GM12878 (cell line): ENCODE data around the gene GLIPR1L1.

Source experiments
- CEBPB ChIP-seq, 2 experiments: fragments of 150-350 bp in 1 of 2; IDR thresholded peaks; 2 replicates each; pipeline ENCODE4 v1.6.1; 2012 to 2014; ENCODE audit warnings: low read depth in 2 of 2, low read length in 2 of 2, borderline replicate concordance in 1 of 2, inconsistent platforms in 1 of 2
- ETV6 ChIP-seq, 2 experiments: fragments of 450-650 bp in 1 of 2; IDR thresholded peaks in 1 of 2; conservative IDR thresholded peaks in 1 of 2; 2 replicates each; pipeline ENCODE4 v1.6.1; 2014; ENCODE audit warnings: antibody characterized with exemption in 1 of 2, borderline replicate concordance in 1 of 2, low read depth in 1 of 2, mild to moderate bottlenecking in 1 of 2, moderate library complexity in 1 of 2
- EZH2 ChIP-seq: IDR thresholded peaks from 2 replicates; pipeline ENCODE4 v1.6.1; 2012; ENCODE audit warnings: low read depth, mild to moderate bottlenecking, control low read depth, inconsistent platforms, low read length, borderline replicate concordance; ENCODE audit not compliant: control insufficient read depth
- KDM1A ChIP-seq: fragments of 200-600 bp; sonication (generic); IDR thresholded peaks from 2 replicates; pipeline ENCODE4 v1.6.1; 2016; ENCODE audit warnings: borderline replicate concordance
- POLR2A ChIP-seq: IDR thresholded peaks from 2 replicates; pipeline ENCODE4 v1.6.1; 2011; ENCODE audit warnings: low read depth, mild to moderate bottlenecking, low read length
- POLR2AphosphoS5 ChIP-seq: IDR thresholded peaks from 2 replicates; pipeline ENCODE4 v1.6.1; 2011; ENCODE audit warnings: mild to moderate bottlenecking, low read length, inconsistent platforms
- ZNF274 ChIP-seq: IDR thresholded peaks from one replicate; pipeline ENCODE4 v1.8.0; 2011; ENCODE audit not compliant: insufficient read length, insufficient read depth
- TF ChIP-seq, protein P1 (sequence below), 3 experiments: IDR thresholded peaks in 2 of 3; conservative IDR thresholded peaks in 1 of 3; 2 replicates each; pipeline ENCODE4 v1.5.1; 2011; ENCODE audit warnings: low read depth in 3 of 3, low read length in 3 of 3, mild to moderate bottlenecking in 3 of 3, control low read depth in 2 of 3, moderate library complexity in 2 of 3, inconsistent platforms in 1 of 3, mixed read lengths in 1 of 3; ENCODE audit not compliant: control insufficient read depth in 2 of 3, insufficient read depth in 1 of 3; ENCODE audit errors: extremely low read depth in 1 of 3

DNA sequence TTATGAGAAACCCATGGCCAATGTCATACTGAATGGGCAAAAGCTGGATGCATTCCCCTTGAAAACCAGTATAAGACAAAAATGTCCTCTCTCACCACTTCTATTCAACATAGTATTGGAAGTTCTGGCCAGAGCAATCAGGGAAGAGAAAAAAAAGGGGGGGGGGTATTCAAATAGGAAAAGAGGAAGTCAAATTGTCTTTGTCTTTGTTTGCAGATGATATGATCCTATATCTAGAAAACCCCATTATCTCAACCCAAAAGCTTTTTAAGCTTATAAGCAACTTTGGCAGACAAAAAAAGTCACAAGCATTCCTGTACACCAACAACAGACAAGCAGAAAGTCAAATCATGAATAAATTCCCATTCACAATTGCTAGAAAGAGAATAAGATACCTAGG, 19.5 kb downstream of the GLIPR1L1 start:
- TF ChIP-seq, protein P1, sequence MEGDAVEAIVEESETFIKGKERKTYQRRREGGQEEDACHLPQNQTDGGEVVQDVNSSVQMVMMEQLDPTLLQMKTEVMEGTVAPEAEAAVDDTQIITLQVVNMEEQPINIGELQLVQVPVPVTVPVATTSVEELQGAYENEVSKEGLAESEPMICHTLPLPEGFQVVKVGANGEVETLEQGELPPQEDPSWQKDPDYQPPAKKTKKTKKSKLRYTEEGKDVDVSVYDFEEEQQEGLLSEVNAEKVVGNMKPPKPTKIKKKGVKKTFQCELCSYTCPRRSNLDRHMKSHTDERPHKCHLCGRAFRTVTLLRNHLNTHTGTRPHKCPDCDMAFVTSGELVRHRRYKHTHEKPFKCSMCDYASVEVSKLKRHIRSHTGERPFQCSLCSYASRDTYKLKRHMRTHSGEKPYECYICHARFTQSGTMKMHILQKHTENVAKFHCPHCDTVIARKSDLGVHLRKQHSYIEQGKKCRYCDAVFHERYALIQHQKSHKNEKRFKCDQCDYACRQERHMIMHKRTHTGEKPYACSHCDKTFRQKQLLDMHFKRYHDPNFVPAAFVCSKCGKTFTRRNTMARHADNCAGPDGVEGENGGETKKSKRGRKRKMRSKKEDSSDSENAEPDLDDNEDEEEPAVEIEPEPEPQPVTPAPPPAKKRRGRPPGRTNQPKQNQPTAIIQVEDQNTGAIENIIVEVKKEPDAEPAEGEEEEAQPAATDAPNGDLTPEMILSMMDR (IDR thresholded peaks at IDR 0.05 in 2 of 3, conservative IDR thresholded peaks at IDR 0.05 in 1 of 3; ENCODE audit: control insufficient read depth in 2 of 3, extremely low read depth in 1 of 3, insufficient read depth in 1 of 3, low read depth in 3 of 3, low read length in 3 of 3): no peak
- TF ChIP-seq KDM1A (no peak), EZH2 (no peak), ETV6 (conservative IDR thresholded peaks at IDR 0.05 in 1 of 2, IDR thresholded peaks at IDR 0.05 in 1 of 2; ENCODE audit: borderline replicate concordance in 1 of 2, low read depth in 1 of 2) (no peak), POLR2A (no peak), CEBPB (IDR thresholded peaks at IDR 0.05; ENCODE audit: borderline replicate concordance in 1 of 2, low read depth in 2 of 2, low read length in 2 of 2) (no peak), ZNF274 (no peak), POLR2AphosphoS5 (no peak)
